Vagina (tissue), 2 donors: ENCODE measurements around the gene LYPD8. TPM values are rescaled to one million over a fixed set of nuclear protein-coding genes. Genes with fewer than 3 reads are reported as not detected.
"Not testable (repeated sequence)": the region's sequence is repeated elsewhere in the genome, so short reads cannot be mapped to it uniquely, and the experiment has no call there.

ENCODE experiments used
- DNase-seq, 2 donors: peaks; one replicate each; pipeline ENCODE4 v3.0.0-alpha.2; 2017; ENCODE audit errors: extremely low spot score in 2 of 2
- H3K27ac ChIP-seq: fragments of 200-600 bp; sonication (generic); one replicate; pipeline ENCODE4 v1.5.1; 2019
- H3K27me3 ChIP-seq: fragments of 200-600 bp; sonication (generic); one replicate; pipeline ENCODE4 v1.5.1; 2019
- H3K36me3 ChIP-seq, 2 donors: fragments of 200-600 bp; sonication (generic); one replicate each; pipeline ENCODE4 v1.5.1; 2017 to 2019
- H3K4me1 ChIP-seq: fragments of 200-600 bp; sonication (generic); one replicate; pipeline ENCODE4 v1.5.1; 2019
- H3K4me3 ChIP-seq, 2 donors: fragments of 200-600 bp; sonication (generic); 1 replicate in 1 of 2; 2 replicates in 1 of 2; pipeline ENCODE4 v1.5.1; 2016 to 2019
- H3K9me3 ChIP-seq: fragments of 200-600 bp; sonication (generic); one replicate; pipeline ENCODE4 v1.5.1; 2019
- CTCF ChIP-seq, 3 experiments: fragments of 450-650 bp in 2 of 3; fragments of 200-600 bp in 1 of 3; sonication (generic) in 1 of 3; IDR thresholded peaks; one replicate each; pipeline ENCODE4 v1.5.1; 2017 to 2019; ENCODE audit warnings: antibody characterized with exemption in 3 of 3, mild to moderate bottlenecking in 2 of 3, moderate library complexity in 2 of 3
- POLR2A ChIP-seq, 2 donors: fragments of 450-650 bp; IDR thresholded peaks; one replicate each; pipeline ENCODE4 v1.6.1; 2017; ENCODE audit warnings: antibody characterized with exemption in 2 of 2, mild to moderate bottlenecking in 2 of 2, moderate library complexity in 2 of 2
- POLR2AphosphoS5 ChIP-seq, 2 donors: sonication (generic); formaldehyde crosslinking; IDR thresholded peaks; one replicate each; pipeline ENCODE4 v1.9.0; 2017; ENCODE audit warnings: antibody characterized with exemption in 2 of 2, mild to moderate bottlenecking in 2 of 2, low read depth in 1 of 2; ENCODE audit not compliant: insufficient read depth in 1 of 2
- intact Hi-C: fragments of 100-400 bp; cut with DNase I; formaldehyde crosslinking; loops from one replicate; pipeline ENCODE4 v1.15.1; 2023
- total RNA-seq: library from RNA; depleted of rRNA; stranded (reverse); fragments of >200 nt; gene quantifications from one replicate; pipeline ENCODE4 v1.2.3, GENCODE V29; 2016

The LYPD8 gene
- not detected for total RNA-seq

GRCh38 chr1:248755517-248755916 is at the start of gene LYPD8:
Gene LYPD8 (minus strand): TSS chr1:248755759. CDS start chr1:248751081, 4,678 bp downstream.
- H3K9me3 ChIP-seq: no peaks in the 10 kb centered on the region
- DNase-seq: peak in 1 of 2 donors; percentile 95
- no peak for TF ChIP-seq CTCF (IDR thresholded peaks at IDR 0.05)

GRCh38 chr1:248804771-248805681 is 49.5 kb upstream of the LYPD8 start:
- intact Hi-C loops: no loop called here
- H3K27ac ChIP-seq: no peak overlapping the region

More at GRCh38 chr1:248755517-248755916, at the start of gene LYPD8:
- Histone ChIP-seq H3K36me3 (no peaks in the 10 kb centered on the region), H3K4me1 (no peaks in the 10 kb centered on the region), H3K4me3 (no peak within 1 kb of the TSS), H3K27me3 (no peaks in the 10 kb centered on the region), H3K27ac (no peak within 1 kb of the TSS)
- intact Hi-C loops: no loop called here

GRCh38 chr1:248803501-248803900 is 47.9 kb upstream of the LYPD8 start:
- H3K9me3 ChIP-seq, intact Hi-C loops, H3K27ac ChIP-seq, H3K4me3 ChIP-seq, H3K27me3 ChIP-seq, H3K36me3 ChIP-seq, H3K4me1 ChIP-seq: not testable (repeated sequence)
- peak in 1 of 2 donors; percentile 54 for DNase-seq

More at GRCh38 chr1:248804771-248805681, 49.5 kb upstream of the LYPD8 start:
- no peaks in the 10 kb centered on the region for H3K9me3 ChIP-seq
- DNase-seq: peak in 1 of 2 donors; percentile 83
- no peak for TF ChIP-seq CTCF (IDR thresholded peaks at IDR 0.05)
- TF ChIP-seq POLR2AphosphoS5 (IDR thresholded peaks at IDR 0.05; ENCODE audit: insufficient read depth in 1 of 2, low read depth in 1 of 2): no peak
- no peak for TF ChIP-seq POLR2A (IDR thresholded peaks at IDR 0.05)
- H3K4me3 ChIP-seq: no peak overlapping the region
- no peaks in the 10 kb centered on the region for H3K36me3 ChIP-seq
- H3K27me3 ChIP-seq: no peaks in the 10 kb centered on the region
- H3K4me1 ChIP-seq: peaks cover 1% of the 10 kb centered on the region

- Histone ChIP-seq H3K4me3 (no peak overlapping the region), H3K27ac (no peak overlapping the region), H3K36me3 (no peaks in the 10 kb centered on the region), H3K27me3 (no peaks in the 10 kb centered on the region), H3K9me3 (no peaks in the 10 kb centered on the region), H3K4me1 (no peaks in the 10 kb centered on the region)
- peak in 1 of 2 donors; percentile 54 for DNase-seq
- TF ChIP-seq CTCF (IDR thresholded peaks at IDR 0.05) (no peak), POLR2AphosphoS5 (IDR thresholded peaks at IDR 0.05; ENCODE audit: insufficient read depth in 1 of 2, low read depth in 1 of 2) (no peak), POLR2A (IDR thresholded peaks at IDR 0.05) (no peak)
- intact Hi-C loops: no loop called here
Measured at GRCh38 chr1:248802454-248802853, 46.9 kb upstream of the LYPD8 start.

GRCh38 chr1:248800459-248800858 is 44.9 kb upstream of the LYPD8 start:
- DNase-seq: no peak
- Histone ChIP-seq H3K4me3 (no peak overlapping the region), H3K36me3 (no peaks in the 10 kb centered on the region), H3K9me3 (no peaks in the 10 kb centered on the region), H3K4me1 (no peaks in the 10 kb centered on the region), H3K27ac (no peak overlapping the region), H3K27me3 (no peaks in the 10 kb centered on the region)
- TF ChIP-seq POLR2AphosphoS5 (IDR thresholded peaks at IDR 0.05; ENCODE audit: insufficient read depth in 1 of 2, low read depth in 1 of 2) (no peak), POLR2A (IDR thresholded peaks at IDR 0.05) (no peak), CTCF (IDR thresholded peaks at IDR 0.05) (no peak)
- intact Hi-C loops: no loop called here
